GM19035 (cell line): ENCODE data around the gene PUS1.
"Not testable (repeated sequence)": the region's sequence is repeated elsewhere in the genome, so short reads cannot be mapped to it uniquely, and the experiment has no call there.

Experiments
- ATAC-seq: cut with Tn5 transposase; IDR thresholded peaks from one replicate; pipeline ENCODE4 v1.9.1; 2021; ENCODE audit not compliant: unreplicated experiment

PUS1 gene

DNA sequence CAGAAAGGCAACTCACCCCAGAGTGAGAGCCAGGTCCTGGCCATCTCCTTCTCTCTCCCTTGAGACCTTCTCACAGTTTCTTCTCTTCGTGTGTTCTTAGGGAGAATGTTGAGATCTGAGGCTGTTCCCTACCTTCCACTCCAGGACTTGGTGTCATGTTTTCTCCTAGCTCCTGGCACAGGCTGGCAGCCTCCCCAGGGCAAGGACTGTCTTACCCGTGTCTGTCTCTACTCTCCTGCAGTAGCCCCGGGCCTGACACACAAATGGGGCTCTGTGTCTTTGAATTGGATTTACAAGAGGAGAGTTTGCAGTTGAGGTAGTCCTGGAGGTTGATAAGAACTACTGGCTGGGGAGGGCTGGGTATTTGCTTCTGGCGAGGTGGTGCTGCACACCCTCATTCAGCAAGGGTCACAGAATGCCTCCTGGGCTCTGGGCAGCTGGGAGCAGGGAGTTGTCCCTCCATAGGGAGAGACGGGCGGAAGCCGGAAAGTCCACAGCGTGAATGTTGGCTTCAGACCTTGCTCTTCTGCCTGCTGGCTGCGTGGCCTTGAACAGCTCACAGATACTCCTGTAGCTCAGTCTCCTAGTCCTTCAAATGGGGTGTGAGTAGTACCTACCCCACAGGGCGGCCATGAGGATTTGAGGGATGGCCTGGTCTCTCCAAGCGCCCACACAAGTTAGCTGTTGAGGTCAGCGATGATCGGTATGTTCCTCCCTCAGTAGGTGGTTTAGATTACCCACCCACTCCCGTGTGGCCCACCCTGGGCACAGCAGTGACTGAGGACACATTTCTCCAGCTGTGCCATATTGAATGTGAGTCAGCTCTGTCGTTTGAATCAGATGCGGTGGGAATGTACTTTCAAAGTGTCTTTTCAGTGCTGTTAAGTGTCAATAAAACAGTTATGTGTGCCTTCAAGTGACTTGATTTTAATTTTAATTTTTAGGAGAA, 30.8 kb downstream of the PUS1 start:
- ATAC-seq: no peak

DNA sequence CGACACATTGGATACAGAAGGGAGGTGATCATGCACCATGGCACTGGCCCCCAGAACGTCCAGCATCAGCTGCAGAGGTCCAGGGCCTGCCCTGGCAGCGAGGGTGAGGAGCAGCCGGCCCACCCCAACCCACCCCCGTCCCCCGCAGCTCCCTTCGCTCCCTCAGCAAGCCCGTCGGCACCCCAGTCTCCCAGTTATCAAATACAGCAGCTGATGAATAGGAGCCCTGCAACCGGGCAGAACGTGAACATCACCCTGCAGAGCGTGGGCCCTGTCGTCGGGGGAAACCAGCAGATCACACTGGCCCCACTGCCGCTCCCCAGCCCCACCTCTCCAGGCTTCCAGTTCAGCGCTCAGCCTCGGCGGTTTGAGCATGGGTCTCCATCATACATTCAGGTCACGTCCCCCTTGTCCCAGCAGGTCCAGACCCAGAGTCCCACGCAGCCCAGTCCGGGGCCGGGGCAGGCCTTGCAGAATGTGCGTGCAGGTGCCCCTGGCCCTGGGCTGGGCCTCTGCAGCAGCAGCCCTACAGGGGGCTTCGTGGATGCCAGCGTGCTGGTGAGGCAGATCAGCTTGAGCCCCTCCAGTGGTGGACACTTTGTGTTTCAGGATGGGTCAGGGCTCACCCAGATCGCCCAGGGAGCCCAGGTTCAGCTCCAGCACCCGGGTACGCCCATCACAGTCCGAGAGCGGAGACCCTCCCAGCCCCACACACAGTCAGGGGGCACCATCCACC, 31.7 kb downstream of the PUS1 start:
- ATAC-seq: not testable (repeated sequence)

DNA sequence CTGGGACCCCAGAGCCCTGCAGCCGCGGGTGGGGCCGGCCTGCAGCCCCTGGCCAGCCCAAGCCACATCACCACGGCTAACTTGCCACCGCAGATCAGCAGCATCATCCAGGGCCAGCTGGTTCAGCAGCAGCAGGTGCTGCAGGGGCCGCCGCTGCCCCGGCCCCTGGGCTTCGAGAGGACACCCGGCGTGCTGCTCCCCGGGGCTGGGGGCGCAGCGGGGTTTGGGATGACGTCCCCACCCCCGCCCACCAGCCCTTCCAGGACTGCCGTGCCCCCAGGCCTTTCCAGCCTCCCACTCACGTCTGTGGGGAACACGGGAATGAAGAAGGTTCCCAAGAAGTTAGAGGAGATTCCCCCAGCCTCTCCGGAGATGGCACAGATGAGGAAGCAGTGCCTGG, 32.3 kb downstream of the PUS1 start:
- ATAC-seq: not testable (repeated sequence)

DNA sequence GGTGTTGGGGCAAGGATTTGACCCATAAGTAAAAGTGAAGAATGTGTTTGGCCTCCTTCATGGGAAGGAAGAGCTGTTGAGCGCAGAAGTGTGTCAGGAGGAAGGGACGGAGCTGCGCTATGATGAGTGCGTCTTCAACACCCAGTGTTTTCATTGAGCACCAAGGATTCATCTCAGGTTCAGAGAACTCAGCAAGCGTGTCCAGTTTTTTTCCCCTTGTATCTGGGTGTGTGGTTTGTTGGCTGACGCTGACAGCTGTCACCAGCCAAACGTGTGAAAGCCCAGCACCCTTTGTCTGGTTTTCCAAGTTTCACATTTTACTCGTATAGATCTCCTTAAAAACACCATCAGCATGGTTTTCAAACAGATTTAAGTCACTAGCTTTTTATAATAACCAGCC, 33.0 kb downstream of the PUS1 start:
- ATAC-seq: no peak

DNA sequence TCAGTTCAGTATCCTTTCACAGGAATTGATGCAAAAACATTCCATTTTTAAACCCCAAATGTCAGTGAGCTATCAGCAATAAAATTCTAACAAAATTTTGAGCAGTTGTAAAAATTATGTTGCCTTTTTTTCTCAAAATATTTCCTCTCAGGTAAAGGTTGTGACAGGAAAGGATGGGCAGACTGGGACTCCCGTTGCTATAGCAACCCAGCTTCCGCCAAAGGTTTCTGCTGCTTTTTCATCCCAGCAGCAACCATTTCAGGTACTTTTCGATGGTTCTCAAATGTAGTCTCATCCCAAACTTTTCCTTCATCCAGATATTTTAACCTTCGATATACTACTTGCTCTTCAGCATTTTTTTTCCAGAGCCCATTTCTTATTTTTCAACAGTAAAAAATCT, 34.3 kb downstream of the PUS1 start:
- ATAC-seq: no peak

DNA sequence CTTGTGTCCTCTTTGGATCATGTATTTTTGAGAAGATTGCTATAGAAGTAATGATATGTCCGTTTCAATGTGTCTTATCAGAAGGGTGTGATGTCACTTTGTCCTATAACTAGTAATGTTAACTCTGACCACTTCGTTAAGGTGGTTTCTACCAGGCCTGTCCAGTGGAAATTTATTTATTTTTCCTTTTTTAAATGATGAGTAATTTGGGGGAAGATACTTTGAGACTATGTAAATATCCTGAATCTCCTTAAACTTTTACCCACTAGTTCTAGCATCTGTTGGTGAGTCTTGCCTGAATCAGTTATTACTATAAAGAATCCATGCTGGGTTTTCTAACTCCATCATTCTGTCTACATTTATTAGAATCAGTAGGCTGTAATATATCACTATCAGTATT, 36.0 kb downstream of the PUS1 start:
- ATAC-seq: no peak

DNA sequence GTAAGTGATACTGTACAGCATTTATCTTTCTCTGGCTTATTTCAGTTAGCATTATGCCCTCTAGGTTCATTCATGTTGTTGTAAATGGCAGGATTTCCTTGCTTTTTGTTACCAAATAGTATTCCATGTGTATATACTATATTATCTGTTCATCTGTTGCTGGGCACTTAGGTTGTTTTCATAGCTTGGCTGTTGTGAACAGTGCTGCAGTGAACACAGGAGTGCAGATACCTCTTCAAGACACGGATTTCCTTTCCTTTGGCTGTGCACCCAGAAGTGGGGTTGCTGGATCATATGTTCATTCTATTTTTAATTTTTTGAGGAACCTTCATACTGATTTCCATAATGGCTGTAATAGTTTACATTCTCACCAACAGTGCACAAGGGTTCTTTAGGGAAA, 42.1 kb downstream of the PUS1 start:
- no peak for ATAC-seq

DNA sequence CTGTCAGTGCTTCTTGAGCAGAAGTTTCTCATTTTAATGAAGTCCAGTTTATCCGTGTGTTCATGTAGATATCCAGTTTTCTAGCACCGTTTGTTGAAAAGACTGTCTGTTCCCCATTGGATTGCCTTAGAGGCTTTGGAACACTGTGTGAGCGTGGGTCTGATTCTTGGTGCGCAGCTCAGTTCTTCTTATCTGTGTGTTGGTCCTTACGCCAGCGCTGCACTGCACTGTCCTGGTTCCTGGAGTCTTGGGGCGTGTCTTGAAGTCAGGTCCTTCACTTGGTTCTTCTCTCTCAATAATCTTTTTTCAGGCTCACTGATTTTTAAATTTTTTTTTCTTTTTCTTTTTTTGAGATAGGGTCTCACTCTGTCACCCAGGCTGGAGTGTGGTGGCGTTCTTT, 46.2 kb downstream of the PUS1 start:
- no peak for ATAC-seq

DNA sequence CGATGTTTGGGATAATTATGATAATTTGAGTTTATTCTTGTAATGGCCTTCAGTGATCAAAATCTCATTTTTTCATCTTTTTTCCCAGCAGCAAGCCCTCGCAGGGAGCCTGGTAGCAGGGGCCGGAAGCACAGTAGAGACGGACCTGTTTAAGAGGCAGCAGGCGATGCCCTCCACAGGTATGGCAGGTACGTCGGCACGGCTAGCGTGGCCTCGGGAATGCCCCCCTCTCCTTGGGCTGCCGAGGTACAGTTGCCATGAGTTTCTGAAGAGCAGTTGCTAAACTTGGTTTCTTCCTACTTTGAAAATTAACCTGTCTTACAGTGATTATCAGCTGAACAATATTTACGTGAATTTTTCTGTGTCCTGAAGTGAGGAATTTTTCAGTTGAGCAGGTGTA, 50.5 kb downstream of the PUS1 start:
- ATAC-seq: no peak

DNA sequence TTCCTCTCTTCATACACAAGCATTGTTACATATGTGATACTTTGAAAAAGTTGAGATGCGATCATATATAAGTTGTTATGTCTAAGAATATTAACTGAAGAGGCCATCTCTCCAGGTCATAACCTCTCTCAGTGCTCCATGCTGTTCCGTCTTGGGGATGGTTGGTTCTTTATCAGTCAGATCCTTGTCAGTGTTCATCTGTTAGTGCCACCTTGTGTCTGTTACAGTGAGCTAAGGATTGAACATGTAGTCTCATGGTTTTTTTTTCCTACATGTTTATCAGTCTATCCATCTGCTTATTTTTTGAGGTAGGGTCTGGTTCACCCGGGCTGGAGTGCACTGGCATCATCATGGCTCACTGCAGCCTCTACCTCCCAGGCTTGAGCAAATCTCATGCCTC, 51.2 kb downstream of the PUS1 start:
- no peak for ATAC-seq

DNA sequence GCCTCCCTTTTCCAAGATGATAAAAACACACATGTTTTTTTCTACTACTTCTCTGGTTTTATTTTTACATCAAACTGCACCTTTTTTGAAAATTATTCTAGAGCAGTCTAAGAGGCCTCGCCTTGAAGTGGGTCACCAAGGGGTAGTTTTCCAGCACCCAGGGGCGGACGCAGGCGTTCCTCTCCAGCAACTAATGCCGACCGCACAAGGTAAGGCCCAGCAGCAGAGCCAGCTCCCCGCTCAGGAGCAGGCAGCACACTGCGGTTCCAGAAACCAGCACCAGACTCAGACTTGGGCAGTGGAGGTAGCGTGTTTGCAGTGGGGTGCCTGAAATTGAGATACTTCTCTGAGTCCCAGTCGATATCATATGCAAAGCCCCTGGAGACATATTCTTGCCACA, 52.3 kb downstream of the PUS1 start:
- ATAC-seq: no peak

DNA sequence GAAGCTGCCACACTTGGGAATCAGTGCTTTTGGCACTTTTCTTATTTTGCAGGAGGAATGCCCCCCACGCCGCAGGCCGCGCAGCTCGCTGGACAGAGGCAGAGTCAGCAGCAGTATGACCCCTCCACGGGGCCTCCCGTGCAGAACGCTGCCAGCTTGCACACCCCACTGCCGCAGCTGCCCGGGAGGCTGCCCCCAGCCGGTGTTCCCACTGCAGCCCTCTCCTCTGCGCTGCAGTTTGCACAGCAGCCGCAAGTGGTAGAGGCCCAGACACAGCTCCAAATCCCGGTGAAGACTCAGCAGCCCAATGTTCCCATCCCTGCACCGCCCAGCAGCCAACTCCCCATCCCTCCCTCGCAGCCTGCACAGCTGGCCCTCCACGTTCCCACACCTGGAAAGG, 53.0 kb downstream of the PUS1 start:
- ATAC-seq: no peak

DNA sequence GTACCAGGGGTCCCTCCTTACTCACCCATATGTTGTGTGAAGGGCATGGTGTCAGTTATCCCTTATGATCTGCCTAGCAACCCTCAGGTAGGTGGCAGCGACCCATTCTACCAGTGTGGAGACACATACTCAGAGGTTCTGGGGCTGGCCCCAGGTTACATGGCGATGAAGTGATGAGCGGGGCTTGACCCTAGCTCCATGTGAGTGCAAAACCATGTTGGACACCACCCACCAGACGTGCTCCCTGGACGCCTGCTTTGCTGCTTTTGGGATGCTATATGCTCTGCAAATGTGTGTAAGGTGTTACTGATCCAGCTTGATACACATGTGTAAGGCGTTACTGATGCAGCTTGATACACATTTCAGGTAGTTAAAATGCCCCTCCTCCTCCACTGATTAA, 54.0 kb downstream of the PUS1 start:
- no peak for ATAC-seq

DNA sequence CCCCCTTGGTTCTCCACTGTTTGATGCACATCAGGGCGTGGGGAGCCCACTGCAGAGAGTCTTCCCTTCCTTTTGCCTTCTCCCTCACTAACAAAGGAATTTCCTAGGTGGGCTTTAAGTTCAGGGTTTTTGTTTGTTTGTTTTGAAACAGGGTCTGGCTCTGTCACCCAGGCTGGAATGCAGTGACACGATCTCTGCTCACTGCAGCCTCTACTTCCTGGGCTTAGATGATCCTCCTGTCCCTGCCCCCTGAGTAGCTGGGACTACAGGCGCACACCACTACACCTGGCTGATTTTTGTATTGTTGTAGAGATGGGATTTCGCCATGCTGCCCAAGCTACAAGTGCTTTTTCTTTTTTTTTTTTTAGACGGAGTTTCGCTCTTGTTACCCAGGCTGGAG, 54.5 kb downstream of the PUS1 start:
- no peak for ATAC-seq

DNA sequence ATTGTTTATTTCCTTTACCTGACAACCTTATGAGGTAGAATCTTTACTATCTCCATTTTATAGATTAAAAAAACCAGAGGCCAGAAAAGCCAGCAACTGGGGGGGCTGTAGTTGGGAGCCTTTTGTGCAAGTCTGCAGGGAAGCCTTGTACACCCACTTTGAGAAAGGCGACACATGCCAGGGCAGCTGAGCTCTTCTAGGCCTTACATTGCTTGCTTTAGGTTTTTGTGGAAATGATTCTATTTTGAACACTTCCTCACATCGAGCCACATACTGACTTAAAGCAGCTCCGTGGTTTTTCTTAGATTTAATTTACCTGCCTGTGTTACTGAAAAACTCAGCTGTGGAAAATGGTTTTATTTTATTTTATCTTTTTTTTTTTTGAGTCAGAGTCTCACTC, 55.3 kb downstream of the PUS1 start:
- ATAC-seq: no peak

DNA sequence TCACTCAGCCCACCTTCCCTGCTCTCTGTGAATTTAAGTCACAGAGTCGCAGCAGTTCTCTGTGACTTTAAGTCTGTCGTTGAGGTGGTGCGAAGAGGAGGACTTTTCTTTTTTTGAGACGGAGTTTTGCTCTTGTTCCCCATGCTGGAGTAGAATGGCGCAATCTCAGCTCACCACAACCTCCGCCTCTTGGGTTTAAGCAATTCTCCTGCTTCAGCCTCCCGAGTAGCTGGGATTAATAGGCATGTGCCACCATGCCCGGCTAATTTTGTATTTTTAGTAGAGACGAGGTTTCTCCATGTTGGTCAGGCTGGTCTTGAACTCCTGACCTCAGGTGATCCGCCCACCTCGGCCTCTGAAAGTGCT, 56.4 kb downstream of the PUS1 start:
- not testable (repeated sequence) for ATAC-seq

DNA sequence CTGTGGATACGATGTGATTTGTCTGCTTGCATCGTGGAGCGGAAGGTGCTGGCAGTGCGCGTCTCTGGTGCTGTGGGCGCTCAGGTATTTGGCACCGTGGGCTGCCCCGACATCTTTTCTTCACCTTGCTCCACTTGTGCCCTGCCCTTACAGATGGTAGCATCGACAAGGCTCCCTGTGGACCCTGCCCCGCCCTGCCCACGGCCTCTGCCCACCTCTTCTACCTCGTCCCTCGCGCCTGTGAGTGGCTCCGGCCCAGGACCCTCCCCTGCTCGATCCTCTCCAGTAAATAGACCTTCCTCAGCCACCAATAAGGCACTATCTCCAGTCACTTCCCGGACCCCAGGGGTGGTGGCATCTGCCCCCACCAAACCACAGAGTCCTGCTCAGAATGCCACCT, 57.3 kb downstream of the PUS1 start:
- ATAC-seq: no peak

DNA sequence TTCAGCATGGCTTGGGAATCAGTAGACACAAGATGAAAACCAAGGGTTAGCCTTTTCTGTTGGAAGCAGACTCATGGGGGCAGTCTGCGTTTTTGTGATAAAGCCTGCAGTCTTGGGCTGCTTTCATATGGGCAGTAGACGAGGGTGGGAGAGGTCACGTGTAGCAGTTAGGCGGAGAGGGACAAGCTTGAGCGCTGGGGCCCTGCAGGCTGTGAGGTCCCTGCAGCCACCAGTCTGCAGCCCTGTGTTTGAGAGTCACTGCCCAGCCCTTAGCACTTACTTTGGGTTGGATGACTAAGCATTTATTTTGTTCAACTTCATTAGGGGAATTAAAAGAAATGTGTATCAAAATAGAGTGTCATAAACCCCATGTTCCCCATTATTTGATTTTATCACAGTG, 57.8 kb downstream of the PUS1 start:
- ATAC-seq: no peak

DNA sequence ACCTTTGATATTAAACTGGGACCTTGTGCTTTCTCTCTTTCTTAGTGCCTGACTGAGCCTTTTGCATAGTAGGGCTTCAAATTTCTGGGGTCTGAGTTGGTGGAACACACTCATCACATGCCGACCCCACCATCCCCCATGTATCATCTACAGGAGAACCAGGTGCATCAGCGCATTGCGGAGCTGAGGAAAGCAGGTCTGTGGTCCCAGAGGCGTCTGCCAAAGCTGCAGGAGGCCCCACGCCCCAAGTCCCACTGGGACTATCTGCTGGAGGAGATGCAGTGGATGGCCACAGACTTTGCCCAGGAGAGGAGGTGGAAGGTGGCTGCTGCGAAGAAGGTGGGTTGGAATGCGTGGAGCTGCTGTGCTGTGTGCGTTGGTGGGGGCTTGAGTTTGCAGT, 58.5 kb downstream of the PUS1 start:
- ATAC-seq: no peak

DNA sequence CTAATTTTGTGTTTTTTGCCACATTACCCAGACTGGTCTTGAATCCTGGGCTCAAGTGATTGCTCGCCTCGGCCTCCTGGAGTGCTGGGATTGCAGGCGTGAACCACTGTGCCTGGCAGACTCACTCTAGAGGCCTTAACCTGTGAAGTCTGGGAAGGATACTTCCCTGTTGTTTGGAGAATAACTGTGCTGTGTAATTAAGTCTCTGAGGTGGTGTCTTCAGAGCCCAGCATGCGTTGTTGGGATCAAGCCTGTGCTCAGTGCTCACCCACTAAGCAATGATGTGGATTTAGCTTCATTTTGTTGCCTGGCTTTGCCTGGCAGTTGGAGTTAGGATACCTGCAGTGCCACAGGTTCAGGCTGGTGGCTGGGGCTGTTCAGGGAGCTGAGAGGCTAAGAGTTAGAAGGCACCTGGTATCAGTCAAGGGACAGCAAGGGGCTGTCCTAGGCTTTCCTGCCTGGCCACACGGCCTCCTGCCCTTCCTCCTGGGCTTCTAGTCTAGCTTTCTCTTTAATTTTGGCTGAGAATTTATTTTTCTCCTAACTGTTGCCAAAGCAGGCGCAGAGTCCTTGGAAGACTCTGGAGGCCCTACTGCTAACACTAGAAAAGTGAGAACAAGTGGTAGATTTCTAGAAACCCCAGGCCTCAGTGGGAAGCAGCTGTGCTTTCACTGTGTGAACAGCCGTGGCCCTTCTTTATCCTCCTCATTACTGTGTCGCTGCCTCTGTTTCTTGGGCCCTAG, 59.1 kb downstream of the PUS1 start:
- no peak for ATAC-seq

DNA sequence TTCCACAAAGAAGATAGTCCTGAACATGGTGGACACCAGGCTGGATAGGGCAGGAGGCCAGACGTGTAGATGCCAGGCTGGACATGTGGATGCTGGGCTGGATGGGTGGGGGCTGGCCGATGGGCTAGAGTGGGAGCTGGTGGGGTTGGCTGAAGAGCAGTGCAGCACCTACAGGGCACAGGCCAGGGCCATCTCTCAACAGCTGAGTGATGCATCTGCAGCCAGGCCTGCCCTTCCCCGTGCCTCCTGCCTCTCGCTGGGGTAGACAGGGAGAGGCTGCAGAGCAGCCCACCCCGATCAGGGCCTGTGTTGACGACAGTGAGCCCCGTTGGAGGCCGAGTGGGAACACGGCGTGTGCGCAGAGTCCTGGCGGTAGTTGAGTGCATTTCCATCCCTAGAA, 59.9 kb downstream of the PUS1 start:
- ATAC-seq: no peak
